Neural cell (in vitro differentiated cells): ENCODE measurements around the gene NAA50. TPM values are rescaled to one million over a fixed set of nuclear protein-coding genes. Genes with fewer than 3 reads are reported as not detected.

Source experiments
- H2AFZ ChIP-seq: fragments of 200-600, 300-800 bp; sonication (generic), shearing (Covaris generic); 2 replicates; pipeline ENCODE4 v1.6.0; 2014; ENCODE audit warnings: low read depth, mild to moderate bottlenecking, antibody characterized with exemption, low read length, moderate library complexity
- H3F3A ChIP-seq: fragments of 200-600 bp; shearing (Covaris generic); 2 replicates; pipeline ENCODE4 v1.6.1; 2016; ENCODE audit warnings: mild to moderate bottlenecking, moderate library complexity, mixed read lengths, antibody characterized with exemption, low read length; ENCODE audit not compliant: insufficient read depth, poor library complexity, severe bottlenecking
- H3K27ac ChIP-seq: fragments of 200-600, 300-800 bp; sonication (generic), shearing (Covaris generic); 2 replicates; pipeline ENCODE4 v1.5.1; 2014; ENCODE audit warnings: mild to moderate bottlenecking, low read length, moderate library complexity
- H3K27me3 ChIP-seq: fragments of 300-800, 200-600 bp; sonication (generic), shearing (Covaris generic); 2 replicates; pipeline ENCODE4 v1.6.0; 2014; ENCODE audit warnings: mild to moderate bottlenecking, low read depth, low read length, moderate library complexity; ENCODE audit not compliant: insufficient read depth
- H3K36me3 ChIP-seq: fragments of 300-800, 200-600 bp; sonication (generic), shearing (Covaris generic); 2 replicates; pipeline ENCODE4 v1.5.1; 2014; ENCODE audit warnings: mild to moderate bottlenecking, antibody characterized with exemption, low read length, moderate library complexity; ENCODE audit not compliant: insufficient read depth
- H3K4me2 ChIP-seq: fragments of 300-800, 200-600 bp; sonication (generic), shearing (Covaris generic); 2 replicates; pipeline ENCODE4 v1.6.0; 2014; ENCODE audit warnings: mild to moderate bottlenecking, low read length
- H3K4me3 ChIP-seq: fragments of 300-800, 200-600 bp; sonication (generic), shearing (Covaris generic); 2 replicates; pipeline ENCODE4 v1.5.1; 2014; ENCODE audit warnings: mild to moderate bottlenecking, low read length, moderate library complexity
- H3K79me2 ChIP-seq: fragments of 200-600 bp; shearing (Covaris generic); replicated peaks from 2 replicates; pipeline ENCODE4 v1.6.0; 2014; ENCODE audit warnings: mild to moderate bottlenecking, low read length, moderate library complexity; ENCODE audit not compliant: insufficient read depth
- H3K9ac ChIP-seq: fragments of 300-800, 200-600 bp; sonication (generic), shearing (Covaris generic); 2 replicates; pipeline ENCODE4 v1.6.1; 2016; ENCODE audit warnings: mild to moderate bottlenecking, low read length, mixed read lengths
- H3K9me2 ChIP-seq: fragments of 200-600 bp; shearing (Covaris generic); 2 replicates; pipeline ENCODE4 v1.6.1; 2016; ENCODE audit warnings: mild to moderate bottlenecking, low read length, mixed read lengths; ENCODE audit not compliant: insufficient read depth
- H3K9me3 ChIP-seq: fragments of 200-600, 300-800 bp; sonication (generic), shearing (Covaris generic); 2 replicates; pipeline ENCODE4 v1.6.1; 2016; ENCODE audit warnings: mild to moderate bottlenecking, mixed run types, low read length, moderate library complexity, mixed read lengths
- H4K20me1 ChIP-seq: fragments of 200-600 bp; shearing (Covaris generic); 2 replicates; pipeline ENCODE4 v1.6.1; 2016; ENCODE audit warnings: mild to moderate bottlenecking, mixed run types; ENCODE audit not compliant: insufficient read depth
- CTCF ChIP-seq: fragments of 450-650 bp; IDR thresholded peaks from 2 replicates; pipeline ENCODE4 v1.5.1; 2014; ENCODE audit warnings: antibody characterized with exemption, mild to moderate bottlenecking, moderate library complexity; ENCODE audit not compliant: poor library complexity, severe bottlenecking
- EP300 ChIP-seq: fragments of 450-650 bp; conservative IDR thresholded peaks from 2 replicates; pipeline ENCODE4 v1.6.1; 2014; ENCODE audit warnings: antibody characterized with exemption, mild to moderate bottlenecking, moderate library complexity; ENCODE audit not compliant: poor library complexity, severe bottlenecking
- EZH2 ChIP-seq: fragments of 200-600, 300-800 bp; shearing (Covaris generic), sonication (generic); IDR thresholded peaks from 2 replicates; pipeline ENCODE4 v1.6.1; 2014; ENCODE audit warnings: antibody characterized with exemption, low read length, borderline replicate concordance, mild to moderate bottlenecking; ENCODE audit not compliant: insufficient read depth, poor library complexity, severe bottlenecking
- MXI1 ChIP-seq: fragments of 450-650 bp; conservative IDR thresholded peaks from 2 replicates; pipeline ENCODE4 v1.6.1; 2014; ENCODE audit warnings: antibody characterized with exemption, mild to moderate bottlenecking; ENCODE audit not compliant: poor library complexity, severe bottlenecking
- POLR2AphosphoS5 ChIP-seq: IDR thresholded peaks from 2 replicates; pipeline ENCODE4 v1.6.1; 2012
- RAD21 ChIP-seq: fragments of 450-650 bp; conservative IDR thresholded peaks from 2 replicates; pipeline ENCODE4 v1.6.1; 2014; ENCODE audit warnings: antibody characterized with exemption, mild to moderate bottlenecking, moderate library complexity
- REST ChIP-seq: IDR thresholded peaks from 2 replicates; pipeline ENCODE4 v1.6.1; 2012; ENCODE audit warnings: borderline replicate concordance
- SMC3 ChIP-seq: fragments of 450-650 bp; conservative IDR thresholded peaks from 2 replicates; pipeline ENCODE4 v1.6.1; 2014; ENCODE audit warnings: antibody characterized with exemption, mild to moderate bottlenecking, moderate library complexity; ENCODE audit not compliant: poor library complexity
- TAF1 ChIP-seq: IDR thresholded peaks from 2 replicates; pipeline ENCODE4 v1.6.1; 2012; ENCODE audit warnings: low read depth
- polyA plus RNA-seq: library from polyadenylated mRNA; depleted of rRNA; stranded (reverse); fragments of >200 nt; gene quantifications from 2 replicates; pipeline ENCODE4 v1.2.3, GENCODE V29; 2014

The NAA50 gene
- polyA plus RNA-seq, 1 donor from 2014 or later, result 69.6 TPM

- H3K36me3 ChIP-seq, result no peaks in the 10 kb centered on the region
- no peak overlapping the region for H3K27ac ChIP-seq
- no peaks in the 10 kb centered on the region for H3K79me2 ChIP-seq
- H3K9me2 ChIP-seq, result no peaks in the 10 kb centered on the region
- no peak overlapping the region for H3K9ac ChIP-seq
- H3F3A ChIP-seq, result no peaks in the 10 kb centered on the region
- no peaks in the 10 kb centered on the region for H3K27me3 ChIP-seq
- H3K9me3 ChIP-seq, result no peaks in the 10 kb centered on the region
- H2AFZ ChIP-seq, result no peak overlapping the region
- no peaks in the 10 kb centered on the region for H4K20me1 ChIP-seq
- H3K4me2 ChIP-seq, result no peak overlapping the region
- TF ChIP-seq RAD21 (no peak), EZH2 (no peak), EP300 (no peak), CTCF (no peak), MXI1 (no peak), POLR2AphosphoS5 (no peak), SMC3 (no peak)
- H3K4me3 ChIP-seq, result no peak overlapping the region
Observed at GRCh38 chr3:113776564-113776963, 30.5 kb upstream of the NAA50 start.

- no peak overlapping the region for H3K4me2 ChIP-seq
- H3K27ac ChIP-seq, result no peak overlapping the region
- H3F3A ChIP-seq, result no peaks in the 10 kb centered on the region
- H3K27me3 ChIP-seq, result no peaks in the 10 kb centered on the region
- H3K79me2 ChIP-seq, result no peaks in the 10 kb centered on the region
- H3K9me3 ChIP-seq, result no peaks in the 10 kb centered on the region
- H2AFZ ChIP-seq, result no peak overlapping the region
- TF ChIP-seq EZH2 (no peak), SMC3 (no peak), EP300 (no peak), MXI1 (no peak), RAD21 (no peak), CTCF (no peak), TAF1 (no peak), POLR2AphosphoS5 (no peak), REST (no peak)
- no peaks in the 10 kb centered on the region for H3K9me2 ChIP-seq
- no peak overlapping the region for H3K9ac ChIP-seq
- no peaks in the 10 kb centered on the region for H4K20me1 ChIP-seq
- H3K4me3 ChIP-seq, result no peak overlapping the region
- H3K36me3 ChIP-seq, result no peaks in the 10 kb centered on the region
Observed at GRCh38 chr3:113775516-113775915, 29.5 kb upstream of the NAA50 start.
